ENCODE data around the gene ARHGAP23.

The ARHGAP23 gene, protein sequence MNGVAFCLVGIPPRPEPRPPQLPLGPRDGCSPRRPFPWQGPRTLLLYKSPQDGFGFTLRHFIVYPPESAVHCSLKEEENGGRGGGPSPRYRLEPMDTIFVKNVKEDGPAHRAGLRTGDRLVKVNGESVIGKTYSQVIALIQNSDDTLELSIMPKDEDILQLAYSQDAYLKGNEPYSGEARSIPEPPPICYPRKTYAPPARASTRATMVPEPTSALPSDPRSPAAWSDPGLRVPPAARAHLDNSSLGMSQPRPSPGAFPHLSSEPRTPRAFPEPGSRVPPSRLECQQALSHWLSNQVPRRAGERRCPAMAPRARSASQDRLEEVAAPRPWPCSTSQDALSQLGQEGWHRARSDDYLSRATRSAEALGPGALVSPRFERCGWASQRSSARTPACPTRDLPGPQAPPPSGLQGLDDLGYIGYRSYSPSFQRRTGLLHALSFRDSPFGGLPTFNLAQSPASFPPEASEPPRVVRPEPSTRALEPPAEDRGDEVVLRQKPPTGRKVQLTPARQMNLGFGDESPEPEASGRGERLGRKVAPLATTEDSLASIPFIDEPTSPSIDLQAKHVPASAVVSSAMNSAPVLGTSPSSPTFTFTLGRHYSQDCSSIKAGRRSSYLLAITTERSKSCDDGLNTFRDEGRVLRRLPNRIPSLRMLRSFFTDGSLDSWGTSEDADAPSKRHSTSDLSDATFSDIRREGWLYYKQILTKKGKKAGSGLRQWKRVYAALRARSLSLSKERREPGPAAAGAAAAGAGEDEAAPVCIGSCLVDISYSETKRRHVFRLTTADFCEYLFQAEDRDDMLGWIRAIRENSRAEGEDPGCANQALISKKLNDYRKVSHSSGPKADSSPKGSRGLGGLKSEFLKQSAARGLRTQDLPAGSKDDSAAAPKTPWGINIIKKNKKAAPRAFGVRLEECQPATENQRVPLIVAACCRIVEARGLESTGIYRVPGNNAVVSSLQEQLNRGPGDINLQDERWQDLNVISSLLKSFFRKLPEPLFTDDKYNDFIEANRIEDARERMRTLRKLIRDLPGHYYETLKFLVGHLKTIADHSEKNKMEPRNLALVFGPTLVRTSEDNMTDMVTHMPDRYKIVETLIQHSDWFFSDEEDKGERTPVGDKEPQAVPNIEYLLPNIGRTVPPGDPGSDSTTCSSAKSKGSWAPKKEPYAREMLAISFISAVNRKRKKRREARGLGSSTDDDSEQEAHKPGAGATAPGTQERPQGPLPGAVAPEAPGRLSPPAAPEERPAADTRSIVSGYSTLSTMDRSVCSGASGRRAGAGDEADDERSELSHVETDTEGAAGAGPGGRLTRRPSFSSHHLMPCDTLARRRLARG (N-terminal part only)

DNA sequence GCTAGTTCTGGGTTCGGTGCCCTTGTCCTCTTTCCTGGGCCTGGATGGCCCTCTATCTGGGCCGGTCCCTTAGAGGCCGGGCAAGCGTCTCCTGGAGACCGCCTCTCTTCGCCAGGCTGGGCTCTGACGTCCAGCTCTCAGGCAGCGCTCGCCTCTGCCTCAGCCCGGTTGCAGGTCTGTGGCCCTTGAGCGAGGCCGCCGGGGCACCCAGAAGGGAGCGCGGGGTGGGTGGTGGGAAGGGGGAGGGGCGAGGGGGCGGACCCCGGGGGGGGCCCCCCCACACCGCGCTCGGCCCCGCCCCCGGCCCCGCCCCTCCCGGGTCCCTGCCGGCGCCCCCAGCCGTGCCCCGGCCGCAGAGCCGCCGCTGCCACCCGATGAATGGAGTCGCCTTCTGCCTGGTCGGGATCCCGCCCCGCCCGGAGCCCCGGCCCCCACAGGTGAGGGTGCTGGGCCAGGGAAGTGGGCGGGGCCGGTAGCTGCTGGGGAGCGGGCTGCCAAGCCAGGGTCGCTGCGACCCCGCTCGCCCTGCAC is at the start of gene ARHGAP23:
Gene ARHGAP23, plus strand, starts transcription at position 353 of the 531 bp plus-strand sequence. Its CDS starts 22 bp downstream, at position 375.
- H3K9me3 ChIP-seq (ENCODE audit: control insufficient read depth, low read length) = no peaks in the 10 kb centered on the region
- H3K9ac ChIP-seq (ENCODE audit: low read length) = peak within 1 kb of the TSS; percentile 70
- peak within 1 kb of the TSS; percentile 12 for H3K4me3 ChIP-seq (ENCODE audit: low read length)
- peaks cover 8% of the 10 kb centered on the region for H3K4me1 ChIP-seq (ENCODE audit: control insufficient read depth, insufficient read depth, low read length)
- no peaks in the 10 kb centered on the region for H3K36me3 ChIP-seq (ENCODE audit: control insufficient read depth, insufficient read depth, low read length)
- peaks cover 14% of the 10 kb centered on the region for H3K27me3 ChIP-seq (ENCODE audit: control insufficient read depth, insufficient read depth, low read length)

DNA sequence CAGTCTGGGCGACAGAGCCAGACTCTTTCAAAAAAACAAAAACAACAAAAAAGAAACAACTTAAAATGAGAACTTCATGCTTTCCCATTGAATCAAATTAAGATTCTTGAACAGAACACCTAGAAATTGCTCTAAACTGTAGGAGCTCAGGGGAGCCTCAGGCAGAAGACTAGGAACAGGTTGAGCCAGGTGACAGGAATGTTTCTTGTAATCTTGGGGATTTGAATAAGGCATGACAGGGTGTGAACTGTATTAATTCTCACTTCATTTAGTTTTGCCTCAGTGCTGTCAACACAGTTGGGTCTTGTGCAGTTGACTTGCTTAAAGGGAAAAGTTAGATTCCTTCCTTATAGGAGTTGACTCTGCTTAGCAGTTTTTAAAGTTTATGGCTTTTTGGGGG is 48.8 kb upstream of the ARHGAP23 start:
- H3K9me3 ChIP-seq (ENCODE audit: control insufficient read depth, low read length) = no peaks in the 10 kb centered on the region
- H3K36me3 ChIP-seq (ENCODE audit: control insufficient read depth, insufficient read depth, low read length) = no peaks in the 10 kb centered on the region
- H3K27me3 ChIP-seq (ENCODE audit: control insufficient read depth, insufficient read depth, low read length) = no peaks in the 10 kb centered on the region
- H3K9ac ChIP-seq (ENCODE audit: low read length) = no peak overlapping the region
- H3K4me3 ChIP-seq (ENCODE audit: low read length) = no peak overlapping the region
- H3K4me1 ChIP-seq (ENCODE audit: control insufficient read depth, insufficient read depth, low read length) = no peaks in the 10 kb centered on the region

DNA sequence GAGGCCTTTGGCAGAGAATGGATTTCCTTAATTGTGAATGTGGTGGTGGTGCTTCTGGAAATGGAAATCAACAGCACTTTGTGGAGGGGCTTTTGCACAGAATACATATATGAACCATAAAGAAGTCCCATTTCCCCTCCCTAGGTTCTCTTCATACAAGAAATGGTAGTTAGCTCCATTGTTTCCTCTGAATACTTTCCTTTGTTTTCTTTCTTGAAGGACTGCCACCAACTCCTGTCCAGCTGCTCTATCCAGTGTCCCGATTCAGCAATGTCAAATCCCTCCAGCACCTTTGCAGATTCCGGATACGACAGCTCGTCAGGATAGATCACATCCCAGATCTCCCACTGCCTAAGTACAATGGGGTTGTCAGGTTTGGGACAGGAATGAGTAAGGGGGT is 33.2 kb upstream of the ARHGAP23 start:
- H3K4me1 ChIP-seq (ENCODE audit: control insufficient read depth, insufficient read depth, low read length) = no peaks in the 10 kb centered on the region
- no peaks in the 10 kb centered on the region for H3K27me3 ChIP-seq (ENCODE audit: control insufficient read depth, insufficient read depth, low read length)
- no peaks in the 10 kb centered on the region for H3K9me3 ChIP-seq (ENCODE audit: control insufficient read depth, low read length)
- H3K36me3 ChIP-seq (ENCODE audit: control insufficient read depth, insufficient read depth, low read length) = peaks cover 3% of the 10 kb centered on the region
- no peak overlapping the region for H3K9ac ChIP-seq (ENCODE audit: low read length)
- H3K4me3 ChIP-seq (ENCODE audit: low read length) = no peak overlapping the region

DNA sequence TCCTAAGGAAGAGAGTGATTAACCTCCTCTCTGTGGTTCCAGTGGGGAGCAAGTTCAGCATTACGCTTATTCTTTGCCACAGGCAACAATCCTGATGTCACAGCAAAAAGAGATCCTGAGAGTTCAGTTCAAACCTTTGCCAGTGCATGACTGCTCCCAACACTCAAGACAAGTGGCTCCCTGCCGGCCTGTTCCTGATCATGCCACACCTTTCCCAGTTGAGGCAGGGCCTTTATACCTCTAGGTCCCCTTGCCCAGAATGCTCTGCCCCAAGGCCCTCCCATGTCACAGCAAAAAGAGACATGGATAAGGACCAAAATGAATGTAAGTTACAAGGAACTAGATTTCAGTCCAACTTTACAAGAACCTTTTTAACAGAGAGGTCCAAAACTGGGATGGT is 31.0 kb upstream of the ARHGAP23 start:
- no peaks in the 10 kb centered on the region for H3K27me3 ChIP-seq (ENCODE audit: control insufficient read depth, insufficient read depth, low read length)
- no peaks in the 10 kb centered on the region for H3K9me3 ChIP-seq (ENCODE audit: control insufficient read depth, low read length)
- no peak overlapping the region for H3K4me3 ChIP-seq (ENCODE audit: low read length)
- H3K9ac ChIP-seq (ENCODE audit: low read length) = no peak overlapping the region
- H3K36me3 ChIP-seq (ENCODE audit: control insufficient read depth, insufficient read depth, low read length) = peaks cover 3% of the 10 kb centered on the region
- H3K4me1 ChIP-seq (ENCODE audit: control insufficient read depth, insufficient read depth, low read length) = no peaks in the 10 kb centered on the region

DNA sequence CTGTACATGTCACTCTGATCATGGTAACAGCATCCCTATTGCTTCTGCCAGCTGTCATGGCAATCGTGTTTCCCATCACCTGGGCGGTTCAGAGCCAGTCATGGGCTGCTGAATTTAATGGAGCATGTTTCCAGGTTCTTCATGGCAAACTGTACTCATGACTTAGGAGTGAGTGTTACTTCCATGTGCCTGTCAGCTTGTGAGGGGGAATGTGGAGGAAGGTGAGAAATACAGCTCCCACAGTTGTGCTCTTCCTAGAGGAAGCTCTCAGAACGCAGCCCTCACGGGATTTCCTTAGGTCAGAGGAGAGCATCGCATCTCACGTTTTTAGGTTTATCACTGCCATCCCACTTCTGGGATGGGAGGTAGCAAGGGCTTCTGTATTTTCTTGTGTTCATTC is 28.0 kb upstream of the ARHGAP23 start:
- Histone ChIP-seq H3K36me3 (ENCODE audit: control insufficient read depth, insufficient read depth, low read length) (peaks cover 3% of the 10 kb centered on the region), H3K9me3 (ENCODE audit: control insufficient read depth, low read length) (no peaks in the 10 kb centered on the region), H3K4me1 (ENCODE audit: control insufficient read depth, insufficient read depth, low read length) (no peaks in the 10 kb centered on the region), H3K9ac (ENCODE audit: low read length) (no peak overlapping the region), H3K27me3 (ENCODE audit: control insufficient read depth, insufficient read depth, low read length) (no peaks in the 10 kb centered on the region), H3K4me3 (ENCODE audit: low read length) (no peak overlapping the region)

DNA sequence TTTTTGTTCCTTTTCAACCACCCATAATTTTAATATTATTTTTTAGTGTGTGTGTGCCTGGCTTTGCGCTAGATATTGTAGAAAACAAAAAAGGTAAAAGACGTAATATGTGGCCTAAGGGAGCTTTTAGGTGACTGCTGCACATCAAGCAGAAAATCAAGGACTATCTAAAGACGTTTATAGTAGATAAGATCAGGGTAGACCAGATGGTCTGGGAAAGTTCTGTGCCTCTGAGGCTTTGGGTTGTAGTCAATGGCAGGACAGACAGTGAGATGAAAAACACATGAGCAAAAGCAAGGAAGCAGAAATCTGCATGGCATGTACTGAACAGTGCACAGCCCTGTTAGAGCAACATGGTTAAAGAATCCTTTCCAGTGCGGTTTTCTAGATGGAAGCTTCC is 26.8 kb upstream of the ARHGAP23 start:
- Histone ChIP-seq H3K4me1 (ENCODE audit: control insufficient read depth, insufficient read depth, low read length) (no peaks in the 10 kb centered on the region), H3K4me3 (ENCODE audit: low read length) (no peak overlapping the region), H3K36me3 (ENCODE audit: control insufficient read depth, insufficient read depth, low read length) (peaks cover 3% of the 10 kb centered on the region), H3K27me3 (ENCODE audit: control insufficient read depth, insufficient read depth, low read length) (no peaks in the 10 kb centered on the region), H3K9ac (ENCODE audit: low read length) (no peak overlapping the region), H3K9me3 (ENCODE audit: control insufficient read depth, low read length) (no peaks in the 10 kb centered on the region)

DNA sequence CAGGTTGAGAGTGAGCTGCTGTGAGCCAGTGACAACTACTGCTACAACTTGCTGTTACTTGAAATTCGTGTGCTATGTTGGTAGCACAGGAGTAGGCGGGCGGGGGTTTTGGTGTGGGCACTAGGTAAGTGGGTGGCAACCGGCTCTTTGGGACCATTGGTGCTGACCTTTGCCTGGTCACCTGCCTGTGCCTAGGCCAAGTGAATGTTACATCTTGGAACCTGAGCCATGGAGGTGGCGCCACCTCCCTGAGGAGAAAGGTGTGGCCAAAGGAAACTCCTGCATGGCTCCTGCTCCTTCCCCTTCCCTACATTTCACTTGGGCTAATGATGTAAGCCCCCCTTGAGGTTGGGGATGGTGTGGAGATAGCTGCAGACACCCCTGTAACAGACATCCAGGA is 25.4 kb upstream of the ARHGAP23 start:
- Histone ChIP-seq H3K4me1 (ENCODE audit: control insufficient read depth, insufficient read depth, low read length) (no peaks in the 10 kb centered on the region), H3K9me3 (ENCODE audit: control insufficient read depth, low read length) (no peaks in the 10 kb centered on the region), H3K27me3 (ENCODE audit: control insufficient read depth, insufficient read depth, low read length) (no peaks in the 10 kb centered on the region), H3K9ac (ENCODE audit: low read length) (no peak overlapping the region), H3K4me3 (ENCODE audit: low read length) (no peak overlapping the region), H3K36me3 (ENCODE audit: control insufficient read depth, insufficient read depth, low read length) (peaks cover 3% of the 10 kb centered on the region)

DNA sequence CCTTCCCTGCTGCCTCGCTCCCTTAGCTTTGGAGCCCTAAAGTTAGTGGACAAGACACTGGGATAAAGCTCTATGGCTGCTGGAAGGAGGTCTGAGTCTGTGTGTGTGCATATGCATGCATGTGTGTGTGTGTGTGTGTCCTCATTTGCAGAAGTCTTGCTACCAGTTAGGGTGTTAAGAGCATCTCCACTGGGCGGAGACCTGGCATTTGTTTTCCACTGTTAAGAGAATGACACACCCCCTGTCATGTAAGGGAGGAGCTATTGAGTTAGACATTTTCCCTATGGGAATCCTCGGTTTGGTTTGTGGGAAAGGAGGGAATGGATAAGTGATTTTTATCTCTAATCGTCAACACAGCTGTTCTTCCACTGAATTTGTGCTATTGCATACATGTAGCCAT is 24.8 kb upstream of the ARHGAP23 start:
- Histone ChIP-seq H3K4me3 (ENCODE audit: low read length) (no peak overlapping the region), H3K4me1 (ENCODE audit: control insufficient read depth, insufficient read depth, low read length) (no peaks in the 10 kb centered on the region), H3K9me3 (ENCODE audit: control insufficient read depth, low read length) (no peaks in the 10 kb centered on the region), H3K27me3 (ENCODE audit: control insufficient read depth, insufficient read depth, low read length) (no peaks in the 10 kb centered on the region), H3K36me3 (ENCODE audit: control insufficient read depth, insufficient read depth, low read length) (peaks cover 3% of the 10 kb centered on the region), H3K9ac (ENCODE audit: low read length) (no peak overlapping the region)

DNA sequence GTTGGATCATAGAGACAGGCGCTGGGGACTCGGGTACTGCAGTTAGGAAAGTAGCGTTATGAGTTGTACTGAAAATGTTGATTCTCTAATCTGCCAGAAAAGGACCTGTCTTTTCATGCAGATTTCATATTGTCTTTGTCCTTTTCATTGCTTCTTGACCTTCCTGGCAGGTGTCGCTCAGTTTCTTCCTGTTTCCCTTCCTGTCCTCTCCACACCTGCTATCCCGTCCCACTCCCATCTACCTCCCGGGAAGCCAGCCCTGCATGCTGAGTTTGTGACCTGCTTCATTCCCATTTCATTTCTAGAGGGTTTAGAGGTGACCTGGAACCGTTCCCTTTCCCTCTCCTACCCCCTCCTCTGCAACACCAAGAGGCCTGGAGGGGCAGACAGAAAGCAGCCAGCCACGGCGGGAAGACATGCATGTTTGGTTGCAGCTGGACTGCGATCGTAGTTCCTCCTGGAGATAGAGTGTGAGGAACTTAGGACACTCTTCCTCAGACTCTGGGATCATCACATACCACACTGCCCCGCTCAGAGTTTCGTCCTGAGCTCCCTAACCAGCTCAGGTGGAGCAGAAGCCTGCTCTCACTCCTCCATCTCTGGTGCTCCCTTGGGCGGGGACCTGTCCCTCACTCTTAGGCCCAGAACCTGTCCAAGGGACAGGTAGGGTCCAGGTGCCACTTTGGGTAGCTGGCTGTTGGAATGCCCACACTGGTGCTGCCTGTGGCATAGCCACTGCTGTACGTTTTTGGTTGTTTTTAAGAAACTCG is 23.9 kb upstream of the ARHGAP23 start:
- Histone ChIP-seq H3K9ac (ENCODE audit: low read length) (no peak overlapping the region), H3K9me3 (ENCODE audit: control insufficient read depth, low read length) (no peaks in the 10 kb centered on the region), H3K27me3 (ENCODE audit: control insufficient read depth, insufficient read depth, low read length) (no peaks in the 10 kb centered on the region), H3K4me1 (ENCODE audit: control insufficient read depth, insufficient read depth, low read length) (no peaks in the 10 kb centered on the region), H3K36me3 (ENCODE audit: control insufficient read depth, insufficient read depth, low read length) (peaks cover 3% of the 10 kb centered on the region), H3K4me3 (ENCODE audit: low read length) (no peak overlapping the region)

DNA sequence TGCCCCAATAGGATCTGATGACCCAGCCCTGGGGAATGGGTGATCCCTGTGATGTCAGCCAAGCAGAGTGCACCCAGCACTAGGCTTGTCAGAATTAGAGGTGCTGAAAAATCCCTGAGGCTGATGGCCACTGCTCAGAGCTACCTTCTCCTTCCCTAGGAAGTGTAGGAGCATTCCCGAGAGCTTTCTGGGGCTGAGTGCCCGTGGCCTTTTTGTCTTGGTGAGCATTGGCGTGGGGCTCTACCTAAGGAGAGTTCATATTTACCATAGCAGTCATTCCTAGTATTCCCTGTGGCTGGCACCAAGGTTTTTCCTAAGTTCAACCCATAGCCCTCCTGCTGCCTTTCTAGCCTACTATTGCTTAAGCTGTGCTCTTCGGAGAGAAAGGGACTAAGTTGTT is 22.6 kb upstream of the ARHGAP23 start:
- no peaks in the 10 kb centered on the region for H3K27me3 ChIP-seq (ENCODE audit: control insufficient read depth, insufficient read depth, low read length)
- no peaks in the 10 kb centered on the region for H3K36me3 ChIP-seq (ENCODE audit: control insufficient read depth, insufficient read depth, low read length)
- no peaks in the 10 kb centered on the region for H3K9me3 ChIP-seq (ENCODE audit: control insufficient read depth, low read length)
- H3K9ac ChIP-seq (ENCODE audit: low read length) = no peak overlapping the region
- H3K4me1 ChIP-seq (ENCODE audit: control insufficient read depth, insufficient read depth, low read length) = no peaks in the 10 kb centered on the region
- H3K4me3 ChIP-seq (ENCODE audit: low read length) = no peak overlapping the region

DNA sequence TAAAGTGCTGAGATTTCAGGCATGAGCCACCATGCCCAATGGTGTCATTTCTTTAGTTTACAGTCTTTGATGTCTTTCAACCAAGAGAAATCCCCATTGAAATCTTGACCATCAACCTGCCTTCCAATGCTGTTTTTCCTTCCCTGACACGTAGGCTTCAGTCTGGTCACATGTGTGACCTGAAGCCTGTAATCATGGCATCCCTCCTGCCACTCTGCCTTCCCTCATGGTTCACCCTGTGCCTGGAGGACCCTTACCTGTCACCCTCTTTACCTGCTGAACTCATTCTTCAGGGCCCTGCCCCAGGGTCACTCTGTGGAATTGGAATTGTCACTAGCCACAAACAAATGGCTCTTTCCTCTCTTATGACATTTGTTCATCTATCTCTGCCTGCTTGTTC is 18.1 kb upstream of the ARHGAP23 start:
- Histone ChIP-seq H3K9ac (ENCODE audit: low read length) (no peak overlapping the region), H3K9me3 (ENCODE audit: control insufficient read depth, low read length) (no peaks in the 10 kb centered on the region), H3K27me3 (ENCODE audit: control insufficient read depth, insufficient read depth, low read length) (peaks cover 9% of the 10 kb centered on the region), H3K4me3 (ENCODE audit: low read length) (no peak overlapping the region), H3K36me3 (ENCODE audit: control insufficient read depth, insufficient read depth, low read length) (no peaks in the 10 kb centered on the region), H3K4me1 (ENCODE audit: control insufficient read depth, insufficient read depth, low read length) (no peaks in the 10 kb centered on the region)

Measured in mucosa of stomach (tissue), 1 donor.